Fibroblast of lung (primary cell): ENCODE data around the gene RRAD. TPM values are rescaled to one million over a fixed set of nuclear protein-coding genes. Genes with fewer than 3 reads are reported as not detected.

Experiments used
- DNase-seq, 2 donors: peaks; one replicate each; pipeline versions ENCODE4 v3.0.0 to v3.0.0-alpha.2; 2010; ENCODE audit warnings: low read depth in 2 of 2
- H2AFZ ChIP-seq: 2 replicates; pipeline ENCODE4 v1.5.1; 2012; ENCODE audit warnings: low read length, control low read depth, inconsistent platforms
- H3K27ac ChIP-seq: 2 replicates; pipeline ENCODE4 v1.5.1; 2011; ENCODE audit warnings: low read length, control low read depth; ENCODE audit not compliant: insufficient read depth
- H3K27me3 ChIP-seq: 2 replicates; pipeline ENCODE4 v1.5.1; 2011; ENCODE audit warnings: mild to moderate bottlenecking, low read length; ENCODE audit not compliant: control insufficient read depth, insufficient read depth
- H3K36me3 ChIP-seq: 2 replicates; pipeline ENCODE4 v1.5.1; 2011; ENCODE audit warnings: low read length; ENCODE audit not compliant: control insufficient read depth, insufficient read depth
- H3K4me1 ChIP-seq: 2 replicates; pipeline ENCODE4 v1.5.1; 2011; ENCODE audit warnings: low read length; ENCODE audit not compliant: control insufficient read depth, insufficient read depth; ENCODE audit errors: extremely low read depth
- H3K4me2 ChIP-seq: 2 replicates; pipeline ENCODE4 v1.5.1; 2011; ENCODE audit warnings: low read length, control low read depth; ENCODE audit not compliant: insufficient read depth; ENCODE audit errors: extremely low read depth
- H3K4me3 ChIP-seq, 4 experiments: fragments of 200-600 bp in 1 of 4; sonication (generic) in 1 of 4; replicated peaks in 1 of 4; 2 replicates each; pipeline ENCODE4 v1.5.1; 2011 to 2016; ENCODE audit warnings: low read length in 4 of 4, low read depth in 3 of 4, mild to moderate bottlenecking in 3 of 4, control low read depth in 2 of 4, inconsistent platforms in 1 of 4, mixed read lengths in 1 of 4; ENCODE audit not compliant: insufficient read depth in 1 of 4; ENCODE audit errors: control extremely low read depth in 1 of 4
- H3K79me2 ChIP-seq: 2 replicates; pipeline ENCODE4 v1.5.1; 2012; ENCODE audit warnings: mild to moderate bottlenecking, low read length, inconsistent platforms; ENCODE audit not compliant: control insufficient read depth, insufficient read depth
- H3K9ac ChIP-seq: 2 replicates; pipeline ENCODE4 v1.5.1; 2011; ENCODE audit warnings: mild to moderate bottlenecking, low read length, control low read depth; ENCODE audit not compliant: insufficient read depth
- H3K9me3 ChIP-seq: 2 replicates; pipeline ENCODE4 v1.5.1; 2012; ENCODE audit warnings: low read depth, low read length; ENCODE audit not compliant: control insufficient read depth, insufficient read depth
- H4K20me1 ChIP-seq: 2 replicates; pipeline ENCODE4 v1.5.1; 2011; ENCODE audit warnings: low read length; ENCODE audit not compliant: control insufficient read depth, insufficient read depth; ENCODE audit errors: extremely low read depth
- EZH2 ChIP-seq: IDR thresholded peaks from 2 replicates; pipeline ENCODE4 v1.5.1; 2012; ENCODE audit warnings: low read length, control low read depth, mild to moderate bottlenecking; ENCODE audit errors: missing control alignments
- polyA plus RNA-seq, 2 donors: library from polyadenylated mRNA; depleted of rRNA in 1 of 2; stranded (reverse) in 1 of 2; unstranded in 1 of 2; fragments of >200 nt; gene quantifications; 2 replicates each; pipeline ENCODE4 v1.2.1, GENCODE V29; 2011 to 2012; ENCODE audit warnings: missing spikeins in 1 of 2
- total RNA-seq: library from RNA; depleted of rRNA; stranded (reverse); fragments of >200 nt; gene quantifications from 2 replicates; pipeline ENCODE4 v1.2.1, GENCODE V29; 2014
- TF ChIP-seq, protein P1 (sequence below), 2 donors: IDR thresholded peaks in 1 of 2; conservative IDR thresholded peaks in 1 of 2; 1 replicate in 1 of 2; 2 replicates in 1 of 2; pipeline ENCODE4 v1.5.1; 2011 to 2012; ENCODE audit warnings: low read length in 2 of 2, control low read depth in 1 of 2, inconsistent platforms in 1 of 2, low read depth in 1 of 2, mild to moderate bottlenecking in 1 of 2

The RRAD gene
- total and polyA plus RNA-seq, 2 donors (not counting 1 experiment from before 2014, with no cell fraction given), result 11.6 to 83.7 TPM

DNA sequence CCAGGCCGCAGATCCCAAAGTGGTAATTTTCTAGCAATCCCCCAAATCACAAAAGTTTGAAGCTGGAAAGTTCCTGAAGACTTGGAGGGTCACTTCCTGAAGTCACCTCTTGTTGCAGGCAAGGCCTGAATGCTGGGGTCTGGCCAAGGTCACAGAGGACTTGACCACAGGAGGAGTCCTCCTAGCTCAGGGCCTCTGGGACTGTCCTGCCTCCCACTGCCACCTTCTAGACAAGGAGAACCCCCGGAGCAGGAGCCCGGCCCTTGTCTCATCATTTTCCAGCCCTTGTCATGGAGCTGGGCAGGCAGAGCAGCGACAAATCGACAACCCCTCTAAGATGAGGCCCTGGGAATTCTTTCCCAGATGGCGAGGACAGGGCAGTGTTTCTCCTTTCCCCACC, 7.0 kb downstream of the RRAD start:
- H3K4me3 ChIP-seq, result no peak overlapping the region
- H3K36me3 ChIP-seq, result peaks cover 3% of the 10 kb centered on the region
- no peak overlapping the region for H3K4me2 ChIP-seq
- TF ChIP-seq, protein P1, sequence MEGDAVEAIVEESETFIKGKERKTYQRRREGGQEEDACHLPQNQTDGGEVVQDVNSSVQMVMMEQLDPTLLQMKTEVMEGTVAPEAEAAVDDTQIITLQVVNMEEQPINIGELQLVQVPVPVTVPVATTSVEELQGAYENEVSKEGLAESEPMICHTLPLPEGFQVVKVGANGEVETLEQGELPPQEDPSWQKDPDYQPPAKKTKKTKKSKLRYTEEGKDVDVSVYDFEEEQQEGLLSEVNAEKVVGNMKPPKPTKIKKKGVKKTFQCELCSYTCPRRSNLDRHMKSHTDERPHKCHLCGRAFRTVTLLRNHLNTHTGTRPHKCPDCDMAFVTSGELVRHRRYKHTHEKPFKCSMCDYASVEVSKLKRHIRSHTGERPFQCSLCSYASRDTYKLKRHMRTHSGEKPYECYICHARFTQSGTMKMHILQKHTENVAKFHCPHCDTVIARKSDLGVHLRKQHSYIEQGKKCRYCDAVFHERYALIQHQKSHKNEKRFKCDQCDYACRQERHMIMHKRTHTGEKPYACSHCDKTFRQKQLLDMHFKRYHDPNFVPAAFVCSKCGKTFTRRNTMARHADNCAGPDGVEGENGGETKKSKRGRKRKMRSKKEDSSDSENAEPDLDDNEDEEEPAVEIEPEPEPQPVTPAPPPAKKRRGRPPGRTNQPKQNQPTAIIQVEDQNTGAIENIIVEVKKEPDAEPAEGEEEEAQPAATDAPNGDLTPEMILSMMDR (conservative IDR thresholded peaks at IDR 0.05 in 1 of 2, IDR thresholded peaks at IDR 0.05 in 1 of 2; ENCODE audit: low read depth in 1 of 2, low read length in 2 of 2), result no peak
- no peak for TF ChIP-seq EZH2
- H3K79me2 ChIP-seq, result no peaks in the 10 kb centered on the region
- peaks cover 6% of the 10 kb centered on the region for H3K27me3 ChIP-seq
- no peak overlapping the region for H3K27ac ChIP-seq
- H3K9ac ChIP-seq, result no peak overlapping the region
- H4K20me1 ChIP-seq, result no peaks in the 10 kb centered on the region
- no peak overlapping the region for H2AFZ ChIP-seq
- peaks cover 3% of the 10 kb centered on the region for H3K4me1 ChIP-seq
- no peak for DNase-seq
- no peaks in the 10 kb centered on the region for H3K9me3 ChIP-seq

DNA sequence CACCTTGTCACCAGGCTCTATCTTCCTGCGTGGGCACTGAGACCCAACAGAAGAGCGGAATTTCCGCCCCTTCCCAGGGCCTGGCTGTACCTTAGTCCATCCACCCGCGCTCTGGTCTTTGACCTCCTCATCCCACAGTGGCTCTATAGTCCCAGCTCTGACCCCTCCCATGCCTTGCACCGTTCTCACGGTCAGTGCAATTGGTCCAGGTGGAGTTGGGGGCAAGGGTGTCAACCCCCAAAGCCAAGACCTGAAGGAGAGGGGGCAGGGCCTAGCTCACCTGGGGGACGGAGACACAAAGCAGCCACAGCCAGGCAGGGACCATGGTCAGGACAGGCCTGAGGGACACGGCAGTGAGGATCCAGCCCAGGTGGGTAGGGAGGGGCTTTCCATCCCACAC, 7.6 kb downstream of the RRAD start:
- H3K36me3 ChIP-seq, result peaks cover 3% of the 10 kb centered on the region
- no peaks in the 10 kb centered on the region for H4K20me1 ChIP-seq
- H3K79me2 ChIP-seq, result no peaks in the 10 kb centered on the region
- no peaks in the 10 kb centered on the region for H3K4me1 ChIP-seq
- TF ChIP-seq, protein P1 (conservative IDR thresholded peaks at IDR 0.05 in 1 of 2, IDR thresholded peaks at IDR 0.05 in 1 of 2; ENCODE audit: low read depth in 1 of 2, low read length in 2 of 2), result no peak
- TF ChIP-seq EZH2, result no peak
- no peak overlapping the region for H3K4me3 ChIP-seq
- H3K27me3 ChIP-seq, result peaks cover 6% of the 10 kb centered on the region
- no peaks in the 10 kb centered on the region for H3K9me3 ChIP-seq
- no peak for DNase-seq
- no peak overlapping the region for H2AFZ ChIP-seq
- no peak overlapping the region for H3K27ac ChIP-seq
- no peak overlapping the region for H3K9ac ChIP-seq
- H3K4me2 ChIP-seq, result no peak overlapping the region

DNA sequence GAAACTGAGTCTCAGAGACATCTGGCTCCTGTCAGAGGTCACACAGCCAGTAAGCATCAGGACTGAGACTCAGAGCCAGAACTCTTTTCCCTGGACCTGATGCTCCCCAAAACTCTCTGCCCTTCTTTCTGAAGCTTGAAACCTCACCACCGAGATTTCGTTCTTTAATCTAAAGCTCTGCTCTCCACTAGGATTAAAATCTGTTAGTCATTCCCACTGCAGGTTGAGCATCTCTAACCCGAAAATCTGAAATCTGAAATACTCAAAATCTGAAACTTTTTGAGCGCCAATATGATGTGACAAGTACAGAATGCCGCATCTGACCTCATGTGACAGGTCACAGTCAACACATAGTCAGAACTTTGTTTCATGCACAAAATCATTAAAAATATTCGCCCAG, 8.8 kb downstream of the RRAD start:
- H3K9me3 ChIP-seq, result no peaks in the 10 kb centered on the region
- no peaks in the 10 kb centered on the region for H3K36me3 ChIP-seq
- peaks cover 6% of the 10 kb centered on the region for H3K27me3 ChIP-seq
- H2AFZ ChIP-seq, result no peak overlapping the region
- H3K27ac ChIP-seq, result no peak overlapping the region
- H4K20me1 ChIP-seq, result no peaks in the 10 kb centered on the region
- no peak overlapping the region for H3K4me2 ChIP-seq
- DNase-seq, result no peak
- no peak overlapping the region for H3K4me3 ChIP-seq
- H3K79me2 ChIP-seq, result no peaks in the 10 kb centered on the region
- H3K4me1 ChIP-seq, result no peaks in the 10 kb centered on the region
- H3K9ac ChIP-seq, result no peak overlapping the region
- no peak for TF ChIP-seq EZH2
- TF ChIP-seq, protein P1 (conservative IDR thresholded peaks at IDR 0.05 in 1 of 2, IDR thresholded peaks at IDR 0.05 in 1 of 2; ENCODE audit: low read depth in 1 of 2, low read length in 2 of 2), result no peak
